Measurements from ENCODE around the gene LHFPL6. TPM values are rescaled to one million over a fixed set of nuclear protein-coding genes. Genes with fewer than 3 reads are reported as not detected.

LHFPL6 gene
- total and polyA plus RNA-seq, 9 of the 15 experiments (the other 6 are each of a cell fraction or from before 2014, with no cell fraction given): 0.18 TPM; not detected in 8

GRCh38 chr13:39567569-39567968 is 35.4 kb downstream of the LHFPL6 start (continued):
- TF ChIP-seq FOXM1 (IDR thresholded peaks at IDR 0.05; ENCODE audit: low read depth) (no peak), FOXM1 (CRISPR knock-in tag; IDR thresholded peaks at IDR 0.05; ENCODE audit: low read depth) (no peak), ZBTB33 (CRISPR knock-in tag; IDR thresholded peaks at IDR 0.05) (no peak), POU5F1 (IDR thresholded peaks at IDR 0.05; ENCODE audit: borderline replicate concordance, low read depth, low read length, partially characterized antibody) (no peak), NFRKB (IDR thresholded peaks at IDR 0.05; ENCODE audit: low read depth) (no peak), ZNF57 (CRISPR knock-in tag; IDR thresholded peaks at IDR 0.05) (no peak), SMAD1 (IDR thresholded peaks at IDR 0.05; ENCODE audit: low read depth, low read length, partially characterized antibody) (no peak)

GRCh38 chr13:39566216-39566869 is 36.6 kb downstream of the LHFPL6 start:
- no peaks in the 10 kb centered on the region for H4K20me1 ChIP-seq (replicated peaks; ENCODE audit: control insufficient read depth, insufficient read depth, low read length)
- POLR2A ChIA-PET: no interaction called here
- in situ Hi-C loops (cut with MboI): no loop called here
- BruUV-seq (replicated peaks): no TSS peak
- CTCF ChIA-PET (ENCODE audit: low intra/inter-chr PET ratio): no interaction called here
- ATAC-seq (no peak), DNase-seq (ENCODE audit: extremely low read depth in 1 of 4, low spot score in 3 of 4) (no peak), FAIRE-seq (no peak)
- no peaks in the 10 kb centered on the region for H3K9me1 ChIP-seq (ENCODE audit: control insufficient read depth, insufficient read depth, low read length)
- no peaks in the 10 kb centered on the region for H3K4me1 ChIP-seq (replicated peaks in 1 of 2; ENCODE audit: control insufficient read depth in 2 of 2, insufficient read depth in 2 of 2, low read length in 2 of 2)
- no peaks in the 10 kb centered on the region for H3K9me3 ChIP-seq (replicated peaks; ENCODE audit: control insufficient read depth, insufficient read depth, low read depth, low read length)
- 0% methylated on average over 6 of the region's 8 CpGs for WGBS (ENCODE audit: insufficient coverage, low coverage, missing lambda C conversion rate)
- H3K9ac ChIP-seq (ENCODE audit: insufficient read depth in 1 of 2, low read depth in 2 of 2, low read length in 2 of 2): no peak overlapping the region
- no peak overlapping the region for H3K4me2 ChIP-seq (ENCODE audit: insufficient read depth, low read length)
- H3K4me3 ChIP-seq: no peak overlapping the region
- H3K27ac ChIP-seq (ENCODE audit: extremely low read depth, low read depth, low read length): no peak overlapping the region
- no peaks in the 10 kb centered on the region for H3K27me3 ChIP-seq (ENCODE audit: control insufficient read depth in 2 of 2, insufficient read depth in 2 of 2, low read length in 2 of 2)
- intact Hi-C loops (cut with micrococcal nuclease): no loop called here
- no peaks in the 10 kb centered on the region for H3K79me2 ChIP-seq (ENCODE audit: control insufficient read depth, insufficient read depth, low read length)
- no peak overlapping the region for H2AFZ ChIP-seq (ENCODE audit: low read depth, low read length)
- no peaks in the 10 kb centered on the region for H3K36me3 ChIP-seq (ENCODE audit: control insufficient read depth, insufficient read depth, low read length)
- TF ChIP-seq SLC30A9 (CRISPR knock-in tag; IDR thresholded peaks at IDR 0.05) (no peak), SRSF3 (IDR thresholded peaks at IDR 0.05; ENCODE audit: insufficient read depth, low read length) (no peak), AFF1 (IDR thresholded peaks at IDR 0.05; ENCODE audit: low read depth in 1 of 2, partially characterized antibody in 2 of 2) (no peak), LEF1 (IDR thresholded peaks at IDR 0.05) (no peak), FOXA1 (IDR thresholded peaks at IDR 0.05; ENCODE audit: borderline replicate concordance) (no peak), HNRNPL (IDR thresholded peaks at IDR 0.05; ENCODE audit: low read depth, low read length) (no peak), THRB (CRISPR knock-in tag; conservative IDR thresholded peaks at IDR 0.05) (no peak), PTBP1 (IDR thresholded peaks at IDR 0.05; ENCODE audit: low read depth, low read length) (no peak)
